NCI-H1105 (cell line): Measurements from ENCODE around the gene GUCA2A.
"Not testable (repeated sequence)": the region's sequence is repeated elsewhere in the genome, so short reads cannot be mapped to it uniquely, and the experiment has no call there.

ENCODE experiments used
- DNase-seq: peaks from one replicate; lab custom pipeline; 2025; lab: John Stamatoyannopoulos, UW

Gene GUCA2A

GRCh38 chr1:42164551-42165420 is at the start of gene GUCA2A:
TSS of gene GUCA2A (minus strand) at chr1:42164745. CDS start at chr1:42164712, 33 bp downstream.
- no peak for DNase-seq

DNA sequence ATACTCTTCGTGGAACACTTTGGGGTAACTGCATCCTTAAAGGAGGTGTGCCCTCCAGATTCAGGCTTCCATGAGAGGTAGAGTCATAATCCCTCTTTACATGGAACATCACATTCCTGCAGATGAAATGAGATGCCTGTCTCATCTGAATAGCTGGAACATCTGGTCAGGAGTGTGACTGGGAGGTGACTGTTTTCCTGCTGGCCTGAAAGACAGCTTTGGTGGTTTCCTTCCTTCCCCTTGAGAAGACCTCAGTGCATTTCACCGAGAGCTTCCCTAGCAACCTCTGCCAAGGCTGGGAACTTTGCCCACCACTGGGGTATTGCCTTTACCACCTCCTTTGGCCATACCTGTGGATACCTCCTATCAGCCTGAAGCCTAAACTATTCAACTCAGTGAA is 46.7 kb upstream of the GUCA2A start:
- DNase-seq = no peak

GRCh38 chr1:42210421-42211133 is 46.0 kb upstream of the GUCA2A start:
- DNase-seq = no peak

GRCh38 chr1:42209526-42210251 is 45.1 kb upstream of the GUCA2A start:
- DNase-seq = no peak

DNA sequence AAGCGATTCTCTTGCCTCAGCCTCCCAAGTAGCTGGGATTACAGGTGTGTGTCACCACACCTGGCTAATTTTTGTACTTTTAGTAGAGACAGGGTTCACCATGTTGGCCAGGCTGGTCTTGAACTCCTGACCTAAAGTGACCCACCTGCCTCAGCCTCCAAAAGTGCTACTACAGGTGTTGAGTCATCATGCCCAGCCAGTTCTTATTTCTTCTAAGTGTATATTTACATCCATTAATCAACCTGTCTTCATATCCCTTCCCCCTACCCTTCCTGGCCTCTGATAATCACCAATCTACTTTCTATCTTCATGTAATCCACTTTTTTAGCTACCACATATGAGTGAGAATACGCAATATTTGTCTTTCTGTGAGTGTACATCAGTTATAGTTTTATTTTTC is 42.4 kb upstream of the GUCA2A start:
- DNase-seq = not testable (repeated sequence)

DNA sequence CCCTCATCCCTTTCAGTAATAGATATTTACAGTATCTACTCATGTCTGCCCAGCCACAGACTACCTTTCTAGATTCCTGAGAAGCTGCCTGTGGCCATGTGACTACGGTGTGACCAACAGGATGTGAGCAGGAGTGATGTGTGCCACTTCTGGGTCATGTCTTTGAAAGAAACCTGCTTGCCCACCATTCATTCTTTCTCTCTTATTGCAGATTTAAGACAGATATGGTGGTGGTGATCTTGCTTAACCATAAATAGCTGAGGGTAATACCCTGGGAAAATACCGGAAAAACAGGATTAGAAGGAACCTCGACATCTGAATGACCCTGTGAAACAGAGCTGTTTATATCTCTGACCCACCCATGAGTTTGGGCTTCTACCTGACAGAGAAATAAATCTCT is 41.6 kb upstream of the GUCA2A start:
- DNase-seq = no peak

DNA sequence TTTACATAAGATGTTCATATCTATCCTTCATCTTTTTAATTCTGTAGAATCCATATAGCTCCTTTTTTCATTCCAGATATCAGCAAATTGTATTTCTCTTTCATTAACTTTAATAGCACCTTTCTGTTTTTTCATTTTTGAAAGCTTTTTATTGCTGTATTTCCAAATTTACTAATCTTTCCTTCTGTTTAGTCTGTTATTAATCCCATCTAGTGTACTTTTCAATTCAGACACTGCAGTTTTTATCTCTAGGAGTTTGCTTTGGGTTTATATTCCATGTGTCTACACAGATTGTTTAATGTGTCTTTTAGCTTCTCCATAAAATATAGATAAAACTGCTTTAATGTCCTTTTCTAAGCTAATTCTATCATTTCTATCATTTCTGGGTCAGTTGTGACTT is 37.4 kb upstream of the GUCA2A start:
- no peak for DNase-seq

DNA sequence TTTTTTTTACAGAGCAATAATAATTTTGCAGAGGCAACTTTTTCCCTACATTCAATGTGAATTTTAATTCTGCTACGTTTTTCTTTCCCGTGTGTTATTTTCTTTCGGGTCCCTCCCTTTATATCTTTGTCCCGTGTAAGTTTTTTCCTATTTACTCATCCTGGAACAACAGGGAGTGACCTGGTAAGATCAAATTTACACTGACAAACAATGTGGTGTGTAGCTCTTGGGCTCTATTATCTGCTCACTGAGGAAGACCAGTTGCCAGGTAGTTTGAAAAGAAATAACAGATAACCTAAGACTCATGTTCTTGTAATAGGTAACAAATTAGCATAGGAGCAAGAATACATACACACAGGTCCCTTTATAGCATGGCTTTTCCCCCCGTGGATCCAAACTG is 33.7 kb upstream of the GUCA2A start:
- DNase-seq = no peak

DNA sequence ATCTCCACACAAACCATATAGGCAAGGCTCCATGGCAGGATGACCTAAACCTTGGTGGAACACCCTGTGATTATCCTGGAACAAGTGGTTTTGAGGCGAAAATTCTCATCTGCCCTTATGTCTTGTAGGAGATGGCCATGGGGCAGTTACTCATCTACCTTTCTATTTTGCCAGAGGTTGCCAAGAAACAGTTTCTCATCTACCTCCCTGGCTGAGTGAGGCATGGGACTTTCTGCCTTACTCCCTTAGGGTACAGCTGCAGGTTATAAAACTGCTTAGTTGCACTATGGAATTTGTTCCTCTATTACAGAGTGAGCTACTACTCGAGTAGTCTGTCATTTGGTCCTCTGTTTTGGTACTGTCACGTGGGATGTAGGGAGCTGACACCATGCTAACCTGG is 31.3 kb upstream of the GUCA2A start:
- DNase-seq = no peak

GRCh38 chr1:42192106-42192505 is 27.6 kb upstream of the GUCA2A start:
- DNase-seq = no peak

- DNase-seq = no peak
Observed at GRCh38 chr1:42191319-42191718, 26.8 kb upstream of the GUCA2A start.

DNA sequence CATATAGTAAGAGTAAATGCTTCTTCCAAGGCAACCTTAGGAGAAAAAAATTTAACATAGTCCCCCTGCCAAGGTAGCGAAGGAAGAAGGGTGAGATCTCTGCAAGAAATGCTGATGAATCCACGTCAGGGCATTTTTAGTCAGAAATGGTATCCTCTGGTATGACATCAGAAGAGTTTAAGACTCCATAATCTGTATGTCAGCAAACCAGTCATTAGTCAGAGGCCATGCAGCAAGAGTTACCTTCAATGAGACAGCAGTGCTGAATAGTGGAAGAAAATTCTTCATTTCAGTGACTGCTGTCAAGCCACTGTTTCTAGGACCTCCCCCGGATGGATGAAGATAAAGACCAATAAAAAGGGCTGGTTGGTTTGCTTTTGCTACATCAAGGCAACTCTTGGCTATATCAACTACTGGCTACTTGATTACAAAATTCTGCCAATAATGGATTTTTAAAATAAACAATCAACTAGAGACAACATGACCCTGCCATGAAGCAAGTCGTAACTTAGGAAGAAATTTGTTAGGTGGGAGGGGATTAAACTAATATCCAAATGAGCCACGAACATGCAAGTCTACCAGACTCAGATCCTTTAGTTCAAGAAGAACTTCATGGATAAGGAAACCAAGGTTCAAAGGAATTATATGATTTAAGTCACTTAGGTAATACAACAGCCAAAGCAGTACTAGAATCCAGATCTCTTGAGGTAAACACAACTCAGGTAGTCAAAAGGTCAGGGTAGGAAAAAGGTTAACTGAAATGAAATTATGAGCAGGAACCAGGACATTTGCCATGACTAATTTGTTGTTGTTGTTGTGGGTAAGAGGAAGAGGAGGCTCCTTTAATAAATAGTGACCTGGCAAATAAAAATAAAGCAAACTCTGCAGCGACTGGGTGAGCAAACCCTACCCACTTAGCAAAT is 25.6 kb upstream of the GUCA2A start:
- DNase-seq = no peak

GRCh38 chr1:42186152-42186551 is 21.6 kb upstream of the GUCA2A start:
- no peak for DNase-seq

DNA sequence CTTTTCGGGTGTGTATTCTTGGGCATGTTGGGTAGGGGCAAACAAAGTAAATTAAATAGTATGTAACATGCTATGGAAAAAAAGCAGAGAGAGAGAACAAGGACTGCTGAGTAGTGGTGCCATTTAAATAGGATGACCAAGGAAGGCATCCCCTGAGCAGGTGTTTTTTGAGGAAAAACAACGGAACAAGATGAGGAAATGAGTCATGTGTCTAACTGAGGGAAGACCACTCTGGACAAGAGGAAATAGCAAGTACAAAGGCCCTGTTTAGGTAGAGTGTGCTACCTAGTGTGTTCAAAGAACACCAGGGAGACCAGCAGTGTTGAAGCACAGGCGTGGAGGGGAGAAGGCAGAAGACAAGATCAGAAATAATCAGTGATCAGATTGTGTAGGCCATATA is 20.1 kb upstream of the GUCA2A start:
- no peak for DNase-seq

DNA sequence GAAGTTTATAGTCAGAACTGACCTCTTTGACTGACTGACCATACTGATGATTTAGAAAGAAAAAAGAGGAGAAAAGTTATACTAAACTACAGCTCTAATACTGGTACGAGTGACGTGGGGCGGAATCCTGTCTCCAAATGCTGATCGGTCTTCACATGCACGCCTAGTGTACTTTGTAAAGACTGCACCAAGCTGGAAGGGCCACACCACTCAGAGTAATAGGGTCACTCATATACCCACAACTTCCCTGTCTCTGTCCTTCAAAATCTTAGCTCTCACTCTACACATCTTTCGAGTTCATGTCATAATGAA is 19.4 kb upstream of the GUCA2A start:
- DNase-seq = no peak

GRCh38 chr1:42183210-42183956 is 18.8 kb upstream of the GUCA2A start:
- no peak for DNase-seq

- DNase-seq = no peak
Observed at GRCh38 chr1:42181687-42182086, 17.1 kb upstream of the GUCA2A start.

DNA sequence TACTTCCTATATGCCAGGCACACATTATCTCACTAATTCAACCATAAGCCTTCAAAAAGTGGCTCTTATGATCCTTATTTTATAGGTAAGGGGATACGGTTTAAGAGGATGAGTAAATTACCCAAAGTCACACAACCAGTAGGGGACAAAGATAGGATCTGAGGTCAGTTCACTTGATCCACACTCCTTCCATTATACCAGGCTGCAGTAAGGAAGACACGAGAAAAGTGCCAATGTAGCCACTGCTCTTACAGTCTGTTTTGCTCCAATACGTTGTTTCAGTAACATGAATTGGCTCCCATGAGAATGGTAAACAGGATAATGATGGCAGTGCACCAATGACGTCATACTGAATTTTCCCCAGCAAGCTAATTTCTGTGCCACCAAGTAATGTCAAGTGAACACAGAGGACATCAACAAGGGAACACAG is 15.4 kb upstream of the GUCA2A start:
- DNase-seq = no peak

DNA sequence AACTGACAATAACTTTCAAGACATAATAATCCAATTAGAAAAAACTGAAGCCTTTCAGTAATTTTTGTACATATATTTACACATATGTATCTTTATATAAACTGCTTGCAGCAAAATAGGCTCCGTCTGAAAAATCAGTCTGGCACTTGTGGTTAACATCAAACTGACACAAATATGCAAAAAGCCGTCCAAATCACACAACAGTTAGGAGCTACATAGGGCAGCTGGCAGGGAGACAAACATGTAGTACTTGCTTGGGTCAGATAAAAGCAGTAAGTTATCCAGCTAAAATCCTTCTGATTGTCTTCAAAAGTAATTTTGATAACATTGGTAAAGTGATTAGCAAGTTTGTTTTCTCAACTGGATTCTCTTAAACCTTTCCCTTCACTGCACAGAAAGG is 14.7 kb upstream of the GUCA2A start:
- no peak for DNase-seq

DNA sequence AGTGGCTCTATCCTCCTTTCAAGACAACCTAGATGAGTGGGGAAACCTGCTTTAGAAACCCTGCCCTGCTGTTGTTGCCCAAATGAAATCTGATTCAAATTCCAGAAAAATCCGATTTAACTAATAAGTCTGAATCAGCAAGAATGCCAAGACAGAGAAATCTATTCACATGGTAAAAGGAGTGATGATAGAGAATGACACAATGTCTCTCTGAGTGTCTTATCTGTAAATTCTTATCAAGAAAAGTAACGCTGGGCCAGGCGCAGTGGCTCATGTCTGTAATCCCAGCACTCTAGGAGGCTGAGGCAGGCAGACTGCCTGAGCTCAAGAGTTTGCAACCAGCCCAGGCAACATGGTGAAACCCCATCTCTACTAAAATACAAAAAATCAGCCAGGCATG is 13.7 kb upstream of the GUCA2A start:
- DNase-seq = no peak

GRCh38 chr1:42177541-42177981 is 13.0 kb upstream of the GUCA2A start:
- DNase-seq = peak; percentile 83
